AG04449 (cell line): ENCODE results near the gene ENKD1.
A peak's percentile ranks its signal among the peaks of the same experiment; 100 is the strongest.

Experiments used
- CTCF ChIA-PET: fragments of 350-600 bp; formaldehyde crosslinking; extraction: SDS; loops from one replicate; lab custom pipeline; 2021; ENCODE audit warnings: antibody characterized with exemption; lab: Yijun Ruan, JAX
- POLR2A ChIA-PET: fragments of 400-600, 350-600 bp; formaldehyde crosslinking; extraction: SDS; loops from one replicate; lab custom pipeline; 2020; ENCODE audit warnings: antibody characterized with exemption, inconsistent platforms; lab: Yijun Ruan, JAX
- DNase-seq: peaks from one replicate; pipeline ENCODE4 v3.0.0-alpha.2; 2010; ENCODE audit warnings: low read depth, low spot score
- H3K4me3 ChIP-seq: 2 replicates; pipeline ENCODE4 v1.5.1; 2011; ENCODE audit warnings: low read depth, mild to moderate bottlenecking, control low read depth, low read length
- CTCF ChIP-seq: IDR thresholded peaks from one replicate; pipeline ENCODE4 v1.5.1; 2011; ENCODE audit warnings: mild to moderate bottlenecking, moderate library complexity, low read length, control low read depth, inconsistent platforms; ENCODE audit not compliant: insufficient read depth; ENCODE audit errors: missing control alignments

The ENKD1 gene

GRCh38 chr16:67666559-67667452, at the start of gene ENKD1, which contains the start of gene C16orf86:
ENKD1 (minus strand) TSS chr16:67666750; CDS start chr16:67666442, 308 bp downstream.
C16orf86 (plus strand) TSS chr16:67666814; CDS start chr16:67666971, 157 bp downstream.
- no peak for DNase-seq
- peak within 1 kb of the TSS; percentile 68 for H3K4me3 ChIP-seq
- CTCF ChIA-PET: interaction anchor here (0.8 to 19.0 kb wide), 33 partner anchors 8 to 398 kb away, joined by 3 to 605 read pairs (median 5); partner anchors contain the start of genes ATP6V0D1, CARMIL2, CTCF and NRN1L
- no peak for TF ChIP-seq CTCF
- POLR2A ChIA-PET: interaction anchor here (0.7 to 3.0 kb wide), 3 partner anchors 104 to 145 kb away, joined by 3 to 14 read pairs (median 11); partner anchors contain the start of gene CTCF

- CTCF ChIA-PET: no interaction called here
- DNase-seq: no peak
- no peak for TF ChIP-seq CTCF
- no peak overlapping the region for H3K4me3 ChIP-seq
- POLR2A ChIA-PET: no interaction called here
Observed at GRCh38 chr16:67716097-67716496, 49.5 kb upstream of the ENKD1 start.

DNA sequence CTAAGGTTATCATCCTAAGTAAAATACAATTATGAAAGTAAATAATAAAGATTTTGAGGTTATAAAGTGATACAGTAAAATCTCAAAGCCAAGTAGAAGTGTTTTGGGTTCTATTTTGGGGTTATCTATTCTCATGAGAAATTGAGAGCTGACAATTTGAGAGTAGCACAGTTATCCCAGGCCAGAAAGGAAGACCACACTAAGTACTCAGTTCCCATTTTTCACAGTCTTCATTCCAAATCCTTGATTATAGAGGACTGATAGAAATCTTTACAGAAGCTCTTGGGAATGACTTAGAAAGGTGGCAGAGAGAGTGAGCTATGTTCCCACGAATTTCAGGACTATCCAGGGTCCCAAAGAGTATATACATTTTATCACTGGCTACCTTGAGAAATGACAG, 48.0 kb upstream of the ENKD1 start:
- ChIA-PET CTCF (interaction anchor here (1.9 kb wide), 1 partner anchor 193 kb away, joined by 11 read pairs; no protein-coding TSS in a partner anchor), POLR2A (no interaction called here)
- no peak overlapping the region for H3K4me3 ChIP-seq
- no peak for TF ChIP-seq CTCF
- no peak for DNase-seq

DNA sequence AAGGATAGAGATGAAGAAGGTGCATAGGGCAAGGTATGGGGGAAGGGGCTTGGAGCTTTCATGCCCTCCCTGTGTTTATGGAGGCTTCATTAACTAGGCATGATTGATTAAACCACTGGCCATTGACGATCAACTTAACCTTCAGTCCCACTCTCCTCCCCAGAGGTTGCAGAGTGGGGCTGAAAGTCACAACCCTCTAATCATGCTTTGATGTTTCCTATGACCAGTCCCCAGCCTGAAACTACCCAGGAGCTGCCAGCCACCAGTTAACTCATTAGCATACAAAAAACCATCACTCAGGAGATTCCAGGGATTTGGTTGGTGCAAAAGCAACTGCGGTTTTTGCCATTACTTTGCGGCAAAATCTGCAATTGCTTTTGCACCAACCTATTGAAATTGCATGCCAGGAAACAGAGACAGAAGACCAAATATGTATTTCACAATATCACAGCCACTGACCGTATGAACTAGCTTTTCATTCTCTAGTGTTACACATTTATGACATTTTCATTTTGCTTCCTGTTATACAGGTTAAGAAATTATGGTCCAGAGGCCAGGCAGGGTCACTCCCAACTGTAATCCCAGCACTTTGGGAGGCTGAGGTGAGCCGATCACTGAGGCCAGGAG, 47.2 kb upstream of the ENKD1 start:
- ChIA-PET POLR2A (no interaction called here), CTCF (interaction anchor here (0.6 to 1.9 kb wide), 3 partner anchors 43 to 193 kb away, joined by 3 to 11 read pairs (median 3); no protein-coding TSS in a partner anchor)
- H3K4me3 ChIP-seq: no peak overlapping the region
- no peak for DNase-seq
- no peak for TF ChIP-seq CTCF

- ChIA-PET POLR2A (no interaction called here), CTCF (no interaction called here)
- no peak for TF ChIP-seq CTCF
- H3K4me3 ChIP-seq: no peak overlapping the region
- DNase-seq: no peak
Observed at GRCh38 chr16:67710607-67711006, 44.1 kb upstream of the ENKD1 start.
